Esophagus (tissue), 2 donors: ENCODE data around the gene TATDN3. TPM values are rescaled to one million over a fixed set of nuclear protein-coding genes. Genes with fewer than 3 reads are reported as not detected.

ENCODE experiments used
- H3K27ac ChIP-seq, 2 donors: one replicate each; pipeline ENCODE4 v1.5.1; 2013; ENCODE audit warnings: low read depth in 2 of 2, mild to moderate bottlenecking in 2 of 2, inconsistent platforms in 1 of 2, low read length in 1 of 2, moderate library complexity in 1 of 2
- H3K27me3 ChIP-seq, 2 donors: one replicate each; pipeline ENCODE4 v1.6.1; 2013; ENCODE audit warnings: low read length in 2 of 2, control low read depth in 1 of 2, mild to moderate bottlenecking in 1 of 2; ENCODE audit not compliant: insufficient read depth in 2 of 2, control insufficient read depth in 1 of 2
- H3K36me3 ChIP-seq, 2 donors: one replicate each; pipeline ENCODE4 v1.6.1; 2013; ENCODE audit warnings: low read length in 1 of 2; ENCODE audit not compliant: control insufficient read depth in 2 of 2, insufficient read depth in 2 of 2
- H3K4me1 ChIP-seq, 2 donors: one replicate each; pipeline ENCODE4 v1.6.1; 2013; ENCODE audit warnings: low read length in 1 of 2; ENCODE audit not compliant: control insufficient read depth in 2 of 2, insufficient read depth in 2 of 2
- H3K4me3 ChIP-seq, 2 donors: one replicate each; pipeline ENCODE4 v1.5.1; 2013; ENCODE audit warnings: low read length in 2 of 2, mild to moderate bottlenecking in 2 of 2, low read depth in 1 of 2, moderate library complexity in 1 of 2
- H3K9me3 ChIP-seq, 2 donors: one replicate each; pipeline ENCODE4 v1.6.1; 2013; ENCODE audit warnings: mild to moderate bottlenecking in 2 of 2, low read depth in 1 of 2, low read length in 1 of 2, moderate library complexity in 1 of 2; ENCODE audit not compliant: control insufficient read depth in 2 of 2, insufficient read depth in 1 of 2
- WGBS, 2 donors: extraction: QIAGEN DNeasy Blood & Tissue Kit; methylation state at CpG; one replicate each; pipeline ENCODE4 v1.1.7; 2013; 5-methylcytosine and 5-hydroxymethylcytosine counted together
- polyA plus RNA-seq, 2 donors: library from polyadenylated mRNA; stranded (reverse); fragments of 200-250 nt; gene quantifications; one replicate each; pipeline ENCODE4 v1.2.3, GENCODE V29; 2013
- donor health status: healthy with polysubstance abuse.
- donor health status: Bipolar disorder and iron deficiency.

The TATDN3 gene
- polyA plus RNA-seq, 2 donors: 5.0 to 6.8 TPM

GRCh38 chr1:212864201-212864600 is 72.5 kb downstream of the TATDN3 start:
- H3K9me3 ChIP-seq: no peaks in the 10 kb centered on the region
- no peaks in the 10 kb centered on the region for H3K4me1 ChIP-seq
- H3K36me3 ChIP-seq: peaks cover 0 to 2% of the 10 kb centered on the region in 2 donors
- no peak overlapping the region for H3K27ac ChIP-seq
- no peaks in the 10 kb centered on the region for H3K27me3 ChIP-seq
- H3K4me3 ChIP-seq: no peak overlapping the region
- 91 to 93% methylated on average over 4 of the region's 4 CpGs for WGBS, 2 donors

Other genes starting within 250 kb of the TATDN3 start
- 1 to 10 TPM; 4.7 to 9.2 TPM for gene ATF3, start 183.1 kb upstream of the TATDN3 start, polyA plus RNA-seq
- gene BATF3, start 92.1 kb upstream of the TATDN3 start, polyA plus RNA-seq: 1 to 10 TPM; 1.7 to 1.8 TPM
- gene NSL1, start 117 bp upstream of the TATDN3 start, polyA plus RNA-seq: 10 to 100 TPM in 1 of 2 donors, 1 to 10 TPM in 1; 4.7 to 11.1 TPM
- not detected for gene SPATA45, start 55.8 kb downstream of the TATDN3 start, polyA plus RNA-seq
- 1 to 10 TPM; 1.6 to 2.1 TPM for gene FLVCR1, start 66.4 kb downstream of the TATDN3 start, polyA plus RNA-seq
- under 1 TPM; 0.24 to 0.33 TPM for gene VASH2, start 158.6 kb downstream of the TATDN3 start, polyA plus RNA-seq
- gene ANGEL2, start 224.0 kb downstream of the TATDN3 start, polyA plus RNA-seq: 10 to 100 TPM in 1 of 2 donors, 1 to 10 TPM in 1; 8.2 to 10.7 TPM